WTC11 (cell line): ENCODE data around the gene SLC30A3.

ENCODE experiments used
- CREB1 ChIP-seq: sonication (generic); formaldehyde crosslinking; IDR thresholded peaks from 2 replicates; pipeline ENCODE4 v1.8.0; 2023; ENCODE audit warnings: mild to moderate bottlenecking, missing genetic modification reagents
- CTCF ChIP-seq: fragments of 200-600 bp; IDR thresholded peaks from 2 replicates; pipeline ENCODE4 v1.8.0; 2022; ENCODE audit warnings: antibody characterized with exemption
- E2F4 ChIP-seq: sonication (generic); formaldehyde crosslinking; IDR thresholded peaks from 2 replicates; pipeline ENCODE4 v1.8.1; 2022; ENCODE audit warnings: low read depth, mild to moderate bottlenecking, moderate library complexity, missing genetic modification reagents, borderline replicate concordance
- ESRRA ChIP-seq: sonication (generic); formaldehyde crosslinking; IDR thresholded peaks from 2 replicates; pipeline ENCODE4 v1.8.1; 2022; ENCODE audit warnings: mild to moderate bottlenecking, missing genetic modification reagents, borderline replicate concordance
- GABPB1 ChIP-seq: sonication (generic); formaldehyde crosslinking; IDR thresholded peaks from 2 replicates; pipeline ENCODE4 v1.8.1; 2023; ENCODE audit warnings: mild to moderate bottlenecking, missing genetic modification reagents
- NR2C2 ChIP-seq: sonication (generic); formaldehyde crosslinking; IDR thresholded peaks from 2 replicates; pipeline ENCODE4 v1.8.0; 2022; ENCODE audit warnings: mild to moderate bottlenecking, missing genetic modification reagents
- TP53 ChIP-seq: sonication (generic); formaldehyde crosslinking; IDR thresholded peaks from 2 replicates; pipeline ENCODE4 v1.8.1; 2023; ENCODE audit warnings: mild to moderate bottlenecking, missing genetic modification reagents
- USF2 ChIP-seq: sonication (generic); formaldehyde crosslinking; IDR thresholded peaks from 2 replicates; pipeline ENCODE4 v1.8.1; 2023; ENCODE audit warnings: mild to moderate bottlenecking, missing genetic modification reagents, moderate library complexity
- ZNF263 ChIP-seq: sonication (generic); formaldehyde crosslinking; IDR thresholded peaks from 2 replicates; pipeline ENCODE4 v1.8.1; 2022; ENCODE audit warnings: low read depth, mild to moderate bottlenecking, moderate library complexity, missing genetic modification reagents

GRCh38 chr2:27308359-27308881 lies 45.6 kb upstream of the SLC30A3 start, which contains the start of gene UCN:
- TF ChIP-seq NR2C2 (CRISPR knock-in tag) (0 out of 2 replicates have a peak, but pooled peaks have one; percentile 43), CTCF (no peak), USF2 (CRISPR knock-in tag) (0 out of 2 replicates have a peak, but pooled peaks have one; percentile 5), CREB1 (CRISPR knock-in tag) (peak; percentile 79; the same call in 1 of the 2 replicates), GABPB1 (no peak), ZNF263 (no peak), ESRRA (peak; percentile 88), E2F4 (CRISPR knock-in tag) (peak; percentile 64; the same call in 1 of the 2 replicates), TP53 (0 out of 2 replicates have a peak, but pooled peaks have one; percentile 65)
